HCT116 (cell line): Measurements from ENCODE around the gene ELK4. TPM values are rescaled to one million over a fixed set of nuclear protein-coding genes. Genes with fewer than 3 reads are reported as not detected.

Experiments
- ATAC-seq: fragments of 200-7000 bp; cut with Tn5 transposase; 2 replicates; pipeline ENCODE4 v1.9.1; 2020; ENCODE audit warnings: mild to moderate bottlenecking, moderate library complexity
- BruUV-seq: library from RNA; stranded (reverse); fragments of 400-500 nt; replicated peaks from 2 replicates; lab custom pipeline; 2021; lab: Mats Ljungman, UMichigan
- CTCF ChIA-PET: fragments of 300-600 bp; sonication (Branson Sonifier 250); formaldehyde crosslinking; loops from one replicate; lab custom pipeline; 2021; ENCODE audit warnings: antibody characterized with exemption; lab: Charles Lee
- POLR2A ChIA-PET: fragments of 300-600, 350-600 bp; sonication (Branson Sonifier 250); formaldehyde crosslinking; loops from one replicate; lab custom pipeline; 2021; ENCODE audit warnings: antibody characterized with exemption; lab: Charles Lee
- RAD21 ChIA-PET, 2 experiments: fragments of 300-600 bp; sonication (Branson Sonifier 250); formaldehyde crosslinking; loops; one replicate each; lab custom pipeline; 2023; ENCODE audit warnings: low total read pairs in 2 of 2; ENCODE audit not compliant: uncharacterized antibody in 2 of 2, unreplicated experiment in 2 of 2, low non-redundant PET in 1 of 2; lab: Charles Lee
- DNase-seq: peaks from one replicate; pipeline ENCODE4 v3.0.0-alpha.2; 2010; ENCODE audit warnings: low read depth, low spot score
- H2AFZ ChIP-seq: fragments of 200-600 bp; shearing (Covaris generic), sonication (generic); 2 replicates; pipeline ENCODE4 v1.6.1; 2017; ENCODE audit warnings: low read depth, mixed run types, mixed read lengths, antibody characterized with exemption, low read length; ENCODE audit not compliant: poor library complexity, severe bottlenecking
- H3K27ac ChIP-seq: 2 replicates; pipeline ENCODE4 v1.5.1; 2012; ENCODE audit warnings: low read depth, low read length
- H3K27me3 ChIP-seq: fragments of 200-600 bp; sonication (generic); 2 replicates; pipeline ENCODE4 v1.6.1; 2016; ENCODE audit warnings: mixed run types, low read length, mixed read lengths; ENCODE audit not compliant: insufficient read depth
- H3K36me3 ChIP-seq, 2 experiments: fragments of 200-500 bp in 1 of 2; fragments of 200-600 bp in 1 of 2; sonication (Bioruptor generic) in 1 of 2; sonication (generic) in 1 of 2; 2 replicates each; pipeline versions ENCODE4 v1.5.1 to v1.6.1; 2014 to 2016; ENCODE audit warnings: low read length in 2 of 2, inconsistent platforms in 1 of 2, mixed read lengths in 1 of 2, mixed run types in 1 of 2; ENCODE audit not compliant: insufficient read depth in 2 of 2, control insufficient read depth in 1 of 2
- H3K4me1 ChIP-seq, 2 experiments: fragments of 200-600 bp in 1 of 2; sonication (generic) in 1 of 2; 2 replicates each; pipeline versions ENCODE4 v1.5.1 to v1.6.1; 2012 to 2017; ENCODE audit warnings: low read length in 2 of 2, inconsistent platforms in 1 of 2, mild to moderate bottlenecking in 1 of 2, mixed read lengths in 1 of 2, mixed run types in 1 of 2, moderate library complexity in 1 of 2; ENCODE audit not compliant: insufficient read depth in 2 of 2, control insufficient read depth in 1 of 2
- H3K4me2 ChIP-seq: fragments of 200-600 bp; sonication (generic); 2 replicates; pipeline ENCODE4 v1.6.1; 2017; ENCODE audit warnings: mixed run types, low read length, mixed read lengths
- H3K4me3 ChIP-seq, 2 experiments: fragments of 200-600 bp in 1 of 2; sonication (generic) in 1 of 2; replicated peaks in 1 of 2; 2 replicates each; pipeline ENCODE4 v1.5.1; 2011 to 2016; ENCODE audit warnings: low read length in 2 of 2, control low read depth in 1 of 2, low read depth in 1 of 2, mild to moderate bottlenecking in 1 of 2, mixed read lengths in 1 of 2, mixed run types in 1 of 2
- H3K79me2 ChIP-seq: fragments of 200-600 bp; sonication (generic); 2 replicates; pipeline ENCODE4 v1.6.1; 2017; ENCODE audit warnings: mild to moderate bottlenecking, mixed run types, low read length, moderate library complexity, mixed read lengths; ENCODE audit not compliant: insufficient read depth
- H3K9ac ChIP-seq: fragments of 200-600 bp; sonication (generic); 2 replicates; pipeline ENCODE4 v1.6.1; 2016; ENCODE audit warnings: low read length, mixed read lengths
- H3K9me2 ChIP-seq: fragments of 200-600 bp; sonication (generic), shearing (Covaris generic); 2 replicates; pipeline ENCODE4 v1.6.1; 2017; ENCODE audit warnings: mixed run types, mild to moderate bottlenecking, moderate library complexity; ENCODE audit not compliant: insufficient read depth
- H3K9me3 ChIP-seq, 2 experiments: fragments of 200-500 bp in 1 of 2; fragments of 200-600 bp in 1 of 2; sonication (Bioruptor generic) in 1 of 2; sonication (generic) in 1 of 2; 2 replicates each; pipeline ENCODE4 v1.6.1; 2014 to 2017; ENCODE audit warnings: low read length in 2 of 2, mixed read lengths in 2 of 2, inconsistent platforms in 1 of 2, low read depth in 1 of 2, mild to moderate bottlenecking in 1 of 2, mixed run types in 1 of 2, moderate library complexity in 1 of 2; ENCODE audit not compliant: control insufficient read depth in 1 of 2, insufficient read depth in 1 of 2
- H4K20me1 ChIP-seq: fragments of 200-600 bp; sonication (generic), shearing (Covaris generic); 2 replicates; pipeline ENCODE4 v1.6.1; 2017; ENCODE audit warnings: mixed run types, mild to moderate bottlenecking, moderate library complexity; ENCODE audit not compliant: insufficient read depth
- CBX3 ChIP-seq: IDR thresholded peaks from 2 replicates; pipeline ENCODE4 v1.6.1; 2012; ENCODE audit warnings: low read depth
- CEBPB ChIP-seq: IDR thresholded peaks from 2 replicates; pipeline ENCODE4 v1.6.1; 2012; ENCODE audit warnings: low read depth
- EGR1 ChIP-seq: IDR thresholded peaks from 2 replicates; pipeline ENCODE4 v1.6.1; 2012; ENCODE audit warnings: low read depth
- ELF1 ChIP-seq: IDR thresholded peaks from 2 replicates; pipeline ENCODE4 v1.6.1; 2012; ENCODE audit warnings: low read depth, borderline replicate concordance
- EZH2 ChIP-seq: fragments of 200-600 bp; sonication (generic); IDR thresholded peaks from 2 replicates; pipeline ENCODE4 v1.6.1; 2017; ENCODE audit warnings: antibody characterized with exemption, mixed run types
- EZH2phosphoT487 ChIP-seq: fragments of 200-600 bp; IDR thresholded peaks from 2 replicates; pipeline ENCODE4 v1.6.1; 2018; ENCODE audit warnings: antibody characterized with exemption, borderline replicate concordance
- FOSL1 ChIP-seq: IDR thresholded peaks from 2 replicates; pipeline ENCODE4 v1.6.1; 2012; ENCODE audit warnings: low read depth
- JUND ChIP-seq: IDR thresholded peaks from 2 replicates; pipeline ENCODE4 v1.6.1; 2012
- POLR2A ChIP-seq: IDR thresholded peaks from 2 replicates; pipeline ENCODE4 v1.7.0; 2011; ENCODE audit warnings: borderline replicate concordance; ENCODE audit not compliant: insufficient read depth, insufficient read length; ENCODE audit errors: extremely low read depth
- POLR2AphosphoS5 ChIP-seq: IDR thresholded peaks from 2 replicates; pipeline ENCODE4 v1.6.1; 2011; ENCODE audit warnings: mild to moderate bottlenecking, low read depth, low read length, moderate library complexity
- RAD21 ChIP-seq: IDR thresholded peaks from 2 replicates; pipeline ENCODE4 v1.6.1; 2012; ENCODE audit warnings: low read depth, mild to moderate bottlenecking
- SIN3A ChIP-seq: IDR thresholded peaks from 2 replicates; pipeline ENCODE4 v1.6.1; 2012; ENCODE audit warnings: low read depth
- SRF ChIP-seq: IDR thresholded peaks from 2 replicates; pipeline ENCODE4 v1.6.1; 2012; ENCODE audit warnings: low read depth
- TCF7L2 ChIP-seq: IDR thresholded peaks from 2 replicates; pipeline ENCODE4 v1.7.0; 2011; ENCODE audit warnings: borderline replicate concordance, inconsistent platforms; ENCODE audit not compliant: insufficient read depth, insufficient read length; ENCODE audit errors: extremely low read depth
- YY1 ChIP-seq: IDR thresholded peaks from 2 replicates; pipeline ENCODE4 v1.6.1; 2011; ENCODE audit warnings: low read length, low read depth, moderate library complexity, mild to moderate bottlenecking; ENCODE audit not compliant: insufficient replicate concordance; ENCODE audit errors: extremely low read depth
- ZFX ChIP-seq: fragments of 450-650 bp; IDR thresholded peaks from 2 replicates; pipeline ENCODE4 v1.6.1; 2017
- intact Hi-C: fragments of 100-400 bp; cut with micrococcal nuclease; formaldehyde crosslinking; loops from 2 replicates; pipeline ENCODE4 v1.10.0; 2022
- total RNA-seq: library from RNA; stranded (reverse); gene quantifications from one replicate; pipeline ENCODE4 v1.2.1, GENCODE V29; 2021; ENCODE audit not compliant: unreplicated experiment
- TF ChIP-seq, protein P1 (sequence below), 3 experiments: fragments of 200-600 bp in 1 of 3; sonication (generic) in 1 of 3; IDR thresholded peaks in 2 of 3; conservative IDR thresholded peaks in 1 of 3; 2 replicates each; pipeline ENCODE4 v1.5.1; 2012 to 2017; ENCODE audit warnings: low read depth in 2 of 3, low read length in 2 of 3, antibody characterized with exemption in 1 of 3, borderline replicate concordance in 1 of 3, control low read depth in 1 of 3, mild to moderate bottlenecking in 1 of 3, mixed read lengths in 1 of 3, mixed run types in 1 of 3, moderate library complexity in 1 of 3; ENCODE audit not compliant: insufficient read depth in 1 of 3
- TF ChIP-seq, protein P2 (sequence below): IDR thresholded peaks from 2 replicates; pipeline ENCODE4 v1.6.1; 2011; ENCODE audit warnings: mild to moderate bottlenecking, low read length, moderate library complexity; ENCODE audit not compliant: insufficient replicate concordance; ENCODE audit errors: extremely low read depth
- TF ChIP-seq, protein P3 (sequence below): IDR thresholded peaks from 2 replicates; pipeline ENCODE4 v1.6.1; 2012

Gene ELK4
- total RNA-seq, 1 experiment from 2014 or later, result 46.2 TPM

DNA sequence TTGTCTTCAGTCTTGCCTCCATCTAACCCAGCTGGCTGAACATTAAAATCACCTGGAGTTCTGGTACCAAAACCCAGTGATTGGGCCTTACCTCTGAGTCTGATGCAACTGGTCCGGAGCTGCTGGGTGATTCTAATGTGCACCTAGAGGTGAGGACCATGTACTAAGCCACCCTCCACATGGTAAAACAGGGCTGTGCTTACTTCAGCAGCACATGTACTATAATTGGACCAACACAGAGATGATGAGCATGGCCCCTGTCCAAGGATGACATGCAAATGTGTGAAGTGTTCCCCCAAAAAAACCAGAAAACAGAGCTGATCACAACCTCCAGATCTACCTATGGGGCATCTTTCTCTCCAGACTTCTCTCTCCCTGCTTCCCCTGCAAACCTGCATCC, 37.0 kb downstream of the ELK4 start:
- DNase-seq (no peak), ATAC-seq (no peak)
- BruUV-seq, result no TSS peak
- Histone ChIP-seq H3K4me2 (no peak overlapping the region), H3K4me3 (no peak overlapping the region), H2AFZ (no peak overlapping the region), H3K9me3 (no peaks in the 10 kb centered on the region), H3K9ac (no peak overlapping the region), H3K9me2 (no peaks in the 10 kb centered on the region), H4K20me1 (no peaks in the 10 kb centered on the region), H3K4me1 (peaks cover 0 to 11% of the 10 kb centered on the region in 2 experiments; a peak in 2 of 4 replicates), H3K79me2 (no peaks in the 10 kb centered on the region), H3K27ac (no peak overlapping the region), H3K36me3 (no peaks in the 10 kb centered on the region), H3K27me3 (no peaks in the 10 kb centered on the region)
- intact Hi-C loops, result loop anchor here (5.0 to 10.0 kb wide), 2 partner anchors 310 to 382 kb away; no protein-coding TSS in a partner anchor
- CTCF ChIA-PET, result interaction anchor here (8.1 kb wide), 1 partner anchor 63 kb away, joined by 230 read pairs; no protein-coding TSS in a partner anchor
- POLR2A ChIA-PET, result no interaction called here
- TF ChIP-seq, protein P1, sequence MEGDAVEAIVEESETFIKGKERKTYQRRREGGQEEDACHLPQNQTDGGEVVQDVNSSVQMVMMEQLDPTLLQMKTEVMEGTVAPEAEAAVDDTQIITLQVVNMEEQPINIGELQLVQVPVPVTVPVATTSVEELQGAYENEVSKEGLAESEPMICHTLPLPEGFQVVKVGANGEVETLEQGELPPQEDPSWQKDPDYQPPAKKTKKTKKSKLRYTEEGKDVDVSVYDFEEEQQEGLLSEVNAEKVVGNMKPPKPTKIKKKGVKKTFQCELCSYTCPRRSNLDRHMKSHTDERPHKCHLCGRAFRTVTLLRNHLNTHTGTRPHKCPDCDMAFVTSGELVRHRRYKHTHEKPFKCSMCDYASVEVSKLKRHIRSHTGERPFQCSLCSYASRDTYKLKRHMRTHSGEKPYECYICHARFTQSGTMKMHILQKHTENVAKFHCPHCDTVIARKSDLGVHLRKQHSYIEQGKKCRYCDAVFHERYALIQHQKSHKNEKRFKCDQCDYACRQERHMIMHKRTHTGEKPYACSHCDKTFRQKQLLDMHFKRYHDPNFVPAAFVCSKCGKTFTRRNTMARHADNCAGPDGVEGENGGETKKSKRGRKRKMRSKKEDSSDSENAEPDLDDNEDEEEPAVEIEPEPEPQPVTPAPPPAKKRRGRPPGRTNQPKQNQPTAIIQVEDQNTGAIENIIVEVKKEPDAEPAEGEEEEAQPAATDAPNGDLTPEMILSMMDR (IDR thresholded peaks at IDR 0.05 in 2 of 3, conservative IDR thresholded peaks at IDR 0.05 in 1 of 3; ENCODE audit: borderline replicate concordance in 1 of 3, insufficient read depth in 1 of 3, low read depth in 2 of 3, low read length in 2 of 3), result no peak
- TF ChIP-seq FOSL1 (no peak), YY1 (no peak), EZH2 (no peak), POLR2AphosphoS5 (no peak), TCF7L2 (no peak), EZH2phosphoT487 (no peak), CBX3 (no peak), SIN3A (no peak), ZFX (no peak), CEBPB (no peak), ELF1 (no peak), SRF (no peak), POLR2A (no peak), RAD21 (no peak), EGR1 (no peak), JUND (no peak)
- TF ChIP-seq, protein P2, sequence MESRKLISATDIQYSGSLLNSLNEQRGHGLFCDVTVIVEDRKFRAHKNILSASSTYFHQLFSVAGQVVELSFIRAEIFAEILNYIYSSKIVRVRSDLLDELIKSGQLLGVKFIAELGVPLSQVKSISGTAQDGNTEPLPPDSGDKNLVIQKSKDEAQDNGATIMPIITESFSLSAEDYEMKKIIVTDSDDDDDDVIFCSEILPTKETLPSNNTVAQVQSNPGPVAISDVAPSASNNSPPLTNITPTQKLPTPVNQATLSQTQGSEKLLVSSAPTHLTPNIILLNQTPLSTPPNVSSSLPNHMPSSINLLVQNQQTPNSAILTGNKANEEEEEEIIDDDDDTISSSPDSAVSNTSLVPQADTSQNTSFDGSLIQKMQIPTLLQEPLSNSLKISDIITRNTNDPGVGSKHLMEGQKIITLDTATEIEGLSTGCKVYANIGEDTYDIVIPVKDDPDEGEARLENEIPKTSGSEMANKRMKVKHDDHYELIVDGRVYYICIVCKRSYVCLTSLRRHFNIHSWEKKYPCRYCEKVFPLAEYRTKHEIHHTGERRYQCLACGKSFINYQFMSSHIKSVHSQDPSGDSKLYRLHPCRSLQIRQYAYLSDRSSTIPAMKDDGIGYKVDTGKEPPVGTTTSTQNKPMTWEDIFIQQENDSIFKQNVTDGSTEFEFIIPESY, result no peak
- TF ChIP-seq, protein P3, sequence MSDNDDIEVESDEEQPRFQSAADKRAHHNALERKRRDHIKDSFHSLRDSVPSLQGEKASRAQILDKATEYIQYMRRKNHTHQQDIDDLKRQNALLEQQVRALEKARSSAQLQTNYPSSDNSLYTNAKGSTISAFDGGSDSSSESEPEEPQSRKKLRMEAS, result no peak
- RAD21 ChIA-PET, result no interaction called here
